Stimulated activated CD4-positive, alpha-beta T cell treated with anti-CD3 and anti-CD28 coated beads, Interleukin-4, amount 100 ng/mL, for 24 hours (primary cell): Measurements from ENCODE around the gene COX19.
"Not testable (repeated sequence)": the region's sequence is repeated elsewhere in the genome, so short reads cannot be mapped to it uniquely, and the experiment has no call there.

Source experiments
- DNase-seq: peaks from one replicate; pipeline ENCODE4 v3.0.0-alpha.2; 2020

Gene COX19

DNA sequence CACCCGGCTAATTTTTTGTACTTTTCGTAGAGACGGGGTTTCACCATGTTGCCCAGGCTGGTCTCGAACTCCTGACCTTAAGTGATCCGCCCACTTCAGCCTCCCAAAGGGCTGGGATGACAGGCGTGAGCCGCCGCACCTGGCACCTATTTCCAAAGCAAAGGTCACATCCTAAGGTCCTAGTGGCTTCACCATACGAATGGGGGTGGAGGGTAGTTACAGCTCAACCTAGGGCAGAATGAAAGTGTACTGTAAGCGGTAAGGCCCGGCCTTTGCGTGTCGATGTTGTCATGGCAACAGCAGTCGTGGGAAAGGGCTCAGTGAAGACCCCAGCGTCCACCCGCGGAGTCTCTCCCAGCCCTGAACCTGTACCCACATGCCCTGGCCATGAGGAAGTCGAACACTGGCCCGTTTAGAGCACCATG, 1.6 kb upstream of the COX19 start:
- DNase-seq = no peak

DNA sequence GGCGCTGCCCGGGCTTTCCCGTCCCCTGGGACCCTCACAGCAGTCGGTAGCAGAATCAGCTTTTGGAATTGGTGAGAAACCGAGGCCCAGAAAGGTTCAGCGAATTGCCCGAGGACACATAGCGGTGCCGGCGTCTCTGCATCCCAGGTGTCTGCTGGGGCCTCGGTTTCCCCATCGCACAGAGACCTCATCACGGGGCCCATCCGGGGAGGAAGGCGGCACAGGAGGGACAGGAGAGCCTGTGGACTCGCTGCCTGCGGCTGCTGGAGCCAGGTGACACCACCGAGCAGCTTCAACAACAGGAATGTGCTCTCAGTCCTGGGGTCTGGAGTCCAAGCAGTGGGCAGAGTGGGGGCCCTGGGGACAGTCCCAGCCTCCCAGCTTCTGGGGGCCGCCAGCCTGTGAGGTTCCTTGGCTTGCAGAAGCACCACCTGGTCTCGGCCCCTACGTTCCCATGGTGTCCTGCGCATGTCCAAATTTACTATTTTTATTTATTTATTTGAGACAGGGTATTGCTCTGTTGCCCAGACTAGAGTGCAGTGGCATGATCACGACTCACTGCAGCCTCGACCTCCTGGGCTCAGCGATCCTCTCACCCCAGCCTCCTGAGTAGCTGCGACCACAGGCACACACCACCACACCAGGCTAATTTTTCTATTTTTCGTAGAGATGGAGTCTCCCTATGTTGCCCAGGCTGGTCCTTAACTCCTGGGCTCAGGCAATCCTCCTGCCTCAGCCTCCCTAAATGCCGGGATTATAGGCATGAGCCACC, 539 bp upstream of the COX19 start:
- no peak for DNase-seq

DNA sequence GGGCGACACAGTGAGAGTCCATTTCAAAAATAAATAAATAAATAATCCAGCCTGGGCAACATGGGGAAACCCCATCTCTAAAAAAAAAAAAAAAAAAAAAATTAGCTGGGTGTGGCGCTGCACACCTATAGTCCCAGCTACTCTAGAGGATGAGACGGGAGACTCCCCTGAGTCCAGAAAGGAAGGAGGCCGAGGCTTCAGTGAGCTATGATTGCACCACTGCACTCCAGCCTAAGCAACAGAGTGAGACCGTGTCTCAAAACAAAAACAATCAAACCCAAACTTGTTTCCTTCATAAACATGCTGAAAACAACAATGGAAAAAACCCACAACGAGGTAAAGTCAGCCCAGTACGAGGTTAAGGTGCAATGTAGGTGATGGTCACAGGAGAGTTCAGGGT, 1.2 kb downstream of the COX19 start:
- no peak for DNase-seq

DNA sequence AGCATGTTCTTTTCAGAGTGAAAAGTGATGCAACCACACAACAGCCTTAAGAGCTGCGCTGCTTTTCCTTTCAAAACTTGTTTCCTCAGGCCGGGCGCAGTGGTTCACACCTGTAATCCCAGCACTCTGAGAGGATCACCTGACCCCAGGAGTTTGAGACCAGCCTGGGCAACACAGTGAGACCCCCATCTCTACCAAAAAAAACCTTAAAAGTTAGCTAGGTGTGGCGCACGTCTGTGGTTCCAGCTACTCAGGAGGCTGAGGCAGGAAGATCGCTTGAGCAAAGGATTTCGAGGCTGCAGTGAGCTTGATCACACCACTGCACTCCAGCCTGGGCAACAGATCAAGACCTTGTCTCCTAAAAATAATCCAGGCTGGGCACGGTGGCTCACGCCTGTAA, 2.0 kb downstream of the COX19 start:
- no peak for DNase-seq

DNA sequence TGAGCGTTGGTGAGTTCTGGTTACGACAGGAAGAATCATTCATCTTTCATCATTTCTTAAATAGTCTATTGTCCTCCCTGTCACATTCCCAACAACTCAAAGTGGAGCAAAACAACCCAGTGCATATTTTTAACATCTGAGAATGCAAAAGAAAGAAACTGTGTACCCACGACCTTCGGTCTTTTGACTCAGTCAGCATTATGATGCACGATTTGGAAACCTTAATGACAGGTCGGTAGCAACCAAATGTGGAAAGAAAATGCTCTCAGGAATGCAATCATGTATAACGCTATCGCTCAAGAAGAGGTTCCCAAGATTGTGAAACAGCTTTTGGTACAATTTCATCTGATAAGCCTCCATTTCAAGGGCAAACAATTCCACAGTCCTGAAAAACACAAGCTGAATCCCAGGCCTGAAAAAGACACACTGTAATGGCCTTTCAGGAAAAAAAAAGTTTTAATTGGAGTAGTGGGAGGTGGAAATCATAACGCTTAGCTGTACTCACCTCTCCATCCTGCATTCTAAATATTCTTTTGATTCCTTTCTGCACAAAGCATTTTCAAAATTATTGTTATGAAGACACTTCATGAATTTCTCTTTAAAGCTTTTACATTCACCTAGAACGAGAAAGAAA, 2.6 kb downstream of the COX19 start:
- DNase-seq = no peak

DNA sequence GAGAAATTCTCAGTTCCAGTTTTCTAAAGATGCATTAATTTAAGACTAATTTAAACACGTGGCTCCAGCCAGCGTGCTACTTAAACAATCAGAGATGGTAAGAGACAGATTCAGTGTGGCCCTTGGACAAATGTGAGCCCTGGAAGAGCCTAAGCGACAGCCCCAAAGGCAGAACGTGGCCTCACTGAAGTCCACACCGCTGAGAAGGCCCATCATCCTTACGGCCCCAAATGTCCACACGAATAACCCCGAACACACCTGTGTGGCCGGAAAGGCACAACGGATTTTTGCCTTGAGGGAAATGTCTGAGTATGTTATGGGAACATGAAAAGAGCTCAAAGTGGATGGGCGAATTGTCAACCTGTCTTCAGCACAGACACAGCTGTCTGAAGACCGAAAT, 3.2 kb downstream of the COX19 start:
- DNase-seq = no peak

GRCh38 chr7:970744-971143, 4.6 kb downstream of the COX19 start:
- no peak for DNase-seq

GRCh38 chr7:969403-969802, 5.9 kb downstream of the COX19 start:
- DNase-seq = no peak

DNA sequence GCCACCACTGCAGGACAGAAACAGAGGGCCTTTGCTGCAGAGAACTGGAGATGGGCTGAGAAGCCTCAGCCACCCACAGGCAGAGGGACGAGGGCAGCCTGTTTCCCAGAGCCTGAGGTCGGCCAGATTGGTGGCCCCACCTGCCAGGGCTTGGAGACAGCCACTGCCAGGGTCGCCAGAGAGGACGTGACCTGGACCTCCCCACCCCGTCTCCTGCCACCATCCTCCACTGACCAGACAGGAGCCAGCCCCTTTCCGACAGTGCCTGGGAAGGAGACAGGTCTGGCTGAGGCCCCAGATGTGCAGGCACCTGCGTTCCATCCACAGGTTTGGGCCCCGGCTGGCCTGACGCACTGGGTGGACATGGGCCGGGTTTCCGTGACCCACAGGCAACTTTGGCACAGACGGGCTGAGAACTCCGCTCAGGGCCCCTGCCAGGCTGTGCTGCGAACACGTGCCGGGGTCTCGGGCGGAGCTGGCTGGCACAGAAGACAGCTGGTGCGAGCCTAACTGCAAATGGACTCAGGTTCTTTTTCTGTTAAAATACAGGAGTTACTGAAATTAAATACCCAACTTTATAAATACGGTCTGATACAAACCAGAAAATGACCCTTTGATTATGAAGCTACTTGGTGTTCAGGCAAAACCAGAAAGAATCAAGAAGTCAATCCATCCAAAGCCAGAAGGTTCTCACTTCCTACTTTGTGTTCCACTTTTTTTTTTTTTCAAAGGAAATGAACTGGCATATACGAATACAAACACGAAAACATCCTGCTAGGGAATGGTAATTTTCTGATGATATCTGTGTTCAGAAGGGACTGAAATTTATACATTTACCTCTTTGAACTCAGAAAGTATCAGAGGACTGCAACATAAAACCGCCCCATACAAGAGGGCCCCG, 6.9 kb downstream of the COX19 start:
- no peak for DNase-seq

GRCh38 chr7:967361-968082, 7.8 kb downstream of the COX19 start:
- no peak for DNase-seq

- DNase-seq = no peak
Measured at GRCh38 chr7:966291-967069, 8.9 kb downstream of the COX19 start.

GRCh38 chr7:964401-965231, 10.7 kb downstream of the COX19 start:
- DNase-seq = no peak

DNA sequence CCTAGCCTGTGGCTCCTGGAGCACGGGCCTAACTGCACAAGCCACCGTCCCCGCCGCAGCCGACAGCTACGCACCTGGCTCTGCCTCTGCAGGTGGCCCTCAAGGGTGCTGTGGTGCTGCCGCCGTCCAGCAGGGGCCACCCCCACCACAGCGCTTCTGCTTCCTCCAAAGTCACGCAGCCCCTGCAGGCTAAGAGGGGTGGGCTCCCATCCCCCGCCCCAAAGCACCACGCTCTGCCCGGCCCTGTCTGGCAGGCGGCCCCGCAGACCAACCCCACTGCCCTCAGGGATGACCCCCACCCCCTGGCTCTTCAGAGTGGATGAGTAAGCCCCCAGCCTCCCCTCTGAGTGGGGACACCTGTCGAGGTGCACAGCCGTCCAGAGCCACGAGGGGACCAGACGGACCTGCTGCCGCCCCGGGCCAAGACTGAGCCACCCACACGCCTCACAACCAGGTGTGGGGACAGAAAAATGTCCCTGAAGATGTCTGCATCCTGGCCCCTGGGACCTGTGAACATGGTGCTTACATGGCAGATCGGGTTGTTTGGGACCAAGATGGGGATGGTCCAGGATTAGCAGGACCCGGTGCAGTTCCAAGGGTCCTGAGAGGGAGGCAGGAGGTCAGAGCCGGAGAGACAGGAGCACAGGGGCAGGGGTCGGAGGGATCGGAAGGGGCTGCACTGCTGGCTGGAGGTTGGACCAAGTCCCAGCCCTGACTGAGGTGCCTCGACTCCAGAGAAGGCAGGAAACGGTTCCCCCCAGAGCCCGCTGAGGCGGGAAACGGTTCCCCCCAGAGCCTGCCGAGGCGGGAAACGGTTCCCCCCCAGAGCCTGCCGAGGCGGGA, 11.9 kb downstream of the COX19 start:
- no peak for DNase-seq

DNA sequence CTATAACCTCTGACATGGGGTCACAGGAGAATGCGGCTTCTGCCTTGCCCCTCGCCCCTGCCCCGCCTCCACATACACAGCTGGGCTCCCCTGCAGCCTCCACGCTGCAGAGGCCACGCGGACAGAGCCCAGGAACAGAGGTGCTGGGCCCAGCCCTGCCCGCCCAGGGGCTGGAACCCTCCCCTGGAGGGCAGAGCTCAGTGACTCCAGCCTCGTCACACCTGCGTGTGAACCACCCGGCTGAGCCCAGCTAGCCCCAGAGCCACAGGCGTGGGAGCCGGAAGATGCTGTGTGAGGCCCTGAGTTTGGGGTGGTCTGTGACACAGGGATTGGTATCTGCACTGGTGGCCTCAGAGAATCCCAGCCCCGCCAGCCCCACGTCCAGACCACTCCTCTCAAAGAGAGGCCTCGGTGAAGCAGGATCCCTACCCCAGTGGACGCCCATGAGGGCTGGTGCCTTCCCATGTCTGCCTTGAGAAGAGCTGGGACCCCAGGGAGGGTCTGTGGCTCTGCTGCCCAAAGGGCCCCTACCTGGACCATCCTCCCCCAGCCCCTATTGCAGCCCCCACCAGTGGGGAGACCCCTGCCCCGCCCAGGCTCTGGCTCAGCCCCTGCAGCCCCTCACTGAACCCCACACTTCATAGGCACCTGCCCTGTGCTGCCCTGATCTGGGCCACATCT, 12.8 kb downstream of the COX19 start:
- DNase-seq = no peak

DNA sequence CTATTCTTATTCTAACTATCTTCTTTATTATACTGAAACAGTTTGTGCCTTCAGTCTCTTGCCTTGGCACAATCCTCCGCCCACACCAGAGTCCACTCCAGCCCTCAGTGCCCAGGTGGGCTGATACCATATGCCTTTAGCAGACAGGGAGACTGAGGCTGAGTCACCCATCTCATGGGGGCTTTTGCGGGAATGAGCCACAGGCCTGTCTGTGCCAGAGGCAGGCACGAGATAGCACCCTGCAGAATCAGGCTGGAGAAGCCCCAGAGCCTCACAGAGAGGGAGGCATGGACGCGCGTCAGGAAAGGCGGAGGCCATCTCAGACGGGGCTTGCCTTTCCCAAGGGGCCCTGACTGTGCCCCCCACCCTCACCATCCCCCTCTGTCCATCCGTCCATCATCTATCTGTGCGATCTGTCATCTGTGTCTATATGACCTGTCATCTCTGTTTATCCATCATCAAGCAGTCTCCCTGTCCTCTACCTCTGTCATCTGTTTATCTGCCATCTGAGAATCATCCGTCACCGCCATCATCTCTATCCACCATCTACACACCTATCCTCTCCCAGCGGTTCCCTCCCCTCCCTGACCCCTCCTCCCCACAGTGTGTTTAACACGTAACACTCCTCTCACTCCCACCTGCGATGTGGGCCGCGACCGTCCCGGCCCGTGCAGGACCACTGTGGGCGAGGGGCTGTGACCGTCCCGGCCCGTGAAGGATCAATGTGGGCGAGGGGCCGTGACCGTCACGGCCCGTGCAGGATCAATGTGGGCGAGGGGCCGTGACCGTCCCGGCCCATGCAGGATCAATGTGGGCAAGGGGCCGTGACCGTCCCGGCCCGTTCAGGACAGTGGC, 13.6 kb downstream of the COX19 start:
- DNase-seq = no peak

DNA sequence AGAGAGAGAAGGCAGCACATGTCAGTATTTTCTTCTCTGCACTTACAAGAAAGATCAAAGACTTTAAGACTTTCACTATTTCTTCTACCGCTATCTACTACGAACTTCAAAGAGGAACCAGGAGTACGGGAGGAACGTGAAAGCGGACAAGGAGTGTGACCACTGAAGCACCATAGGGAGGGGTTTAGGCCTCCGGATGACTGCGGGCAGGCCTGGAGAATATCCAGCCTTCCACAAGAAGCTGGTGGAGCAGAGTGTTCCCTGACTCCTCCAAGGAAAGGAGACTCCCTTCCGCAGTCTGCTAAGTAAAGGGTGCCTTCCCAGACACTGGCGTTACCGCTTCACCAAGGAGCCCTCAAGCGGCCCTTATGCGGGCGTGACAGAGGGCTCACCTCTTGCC, 14.4 kb downstream of the COX19 start:
- not testable (repeated sequence) for DNase-seq

- DNase-seq = no peak
Measured at GRCh38 chr7:960269-960871, 15.0 kb downstream of the COX19 start.

- DNase-seq = not testable (repeated sequence)
Measured at GRCh38 chr7:959740-960139, 15.6 kb downstream of the COX19 start.
